HG02885 (cell line): ENCODE measurements around the gene FLT1.
A peak's percentile ranks its signal among the peaks of the same experiment; 100 is the strongest.

ENCODE experiments used
- ATAC-seq: cut with Tn5 transposase; IDR thresholded peaks from one replicate; pipeline ENCODE4 v1.9.1; 2021; ENCODE audit warnings: mild to moderate bottlenecking; ENCODE audit not compliant: unreplicated experiment, poor library complexity

Gene FLT1

GRCh38 chr13:28286263-28286662, 208.7 kb downstream of the FLT1 start:
- ATAC-seq, result peak; percentile 72

- ATAC-seq, result no peak
These were observed 211.3 kb downstream of the FLT1 start for GRCh38 chr13:28283600-28283999.

DNA sequence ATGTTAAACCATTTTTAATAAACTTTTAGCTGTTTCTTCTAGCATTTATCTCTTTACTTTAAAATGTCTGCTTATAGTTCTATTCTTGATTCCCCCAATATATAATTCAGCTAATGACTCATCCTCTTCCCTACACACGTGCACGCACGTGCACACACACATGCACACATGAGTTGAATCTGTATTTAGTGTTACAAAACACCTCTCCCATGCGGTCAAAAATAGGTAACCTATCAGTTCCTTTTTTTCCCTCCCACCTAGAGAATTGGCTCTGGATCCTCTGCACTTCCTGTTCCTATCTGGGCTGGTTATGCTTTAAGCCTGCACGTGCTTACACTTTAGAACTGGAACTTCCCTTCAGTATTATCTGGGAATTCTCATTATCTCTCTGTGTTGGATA, 212.5 kb downstream of the FLT1 start:
- ATAC-seq, result no peak

GRCh38 chr13:28273919-28274318, 221.0 kb downstream of the FLT1 start:
- no peak for ATAC-seq

- ATAC-seq, result no peak
These were observed 223.7 kb downstream of the FLT1 start for GRCh38 chr13:28271056-28271840.

DNA sequence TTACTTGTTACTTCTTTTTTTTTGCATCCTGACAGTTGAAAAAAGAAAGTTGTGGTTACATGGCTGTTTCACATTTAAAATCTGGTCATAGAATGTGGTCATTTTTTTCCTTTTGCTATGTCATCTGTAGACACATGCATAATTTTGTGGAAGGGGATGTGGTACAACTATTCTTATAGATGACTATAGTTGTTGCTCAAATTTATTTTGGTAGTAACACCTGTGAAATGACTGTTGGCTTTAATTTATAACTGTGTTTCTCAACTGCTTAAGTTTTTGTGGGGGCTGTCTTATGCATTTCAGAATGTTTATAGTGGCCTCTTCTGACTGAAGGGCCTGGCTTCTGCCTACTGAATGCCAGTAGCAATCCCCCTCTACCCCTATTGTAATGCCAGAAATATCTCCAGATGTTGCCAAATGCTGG, 226.1 kb downstream of the FLT1 start:
- peak; percentile 97 for ATAC-seq

DNA sequence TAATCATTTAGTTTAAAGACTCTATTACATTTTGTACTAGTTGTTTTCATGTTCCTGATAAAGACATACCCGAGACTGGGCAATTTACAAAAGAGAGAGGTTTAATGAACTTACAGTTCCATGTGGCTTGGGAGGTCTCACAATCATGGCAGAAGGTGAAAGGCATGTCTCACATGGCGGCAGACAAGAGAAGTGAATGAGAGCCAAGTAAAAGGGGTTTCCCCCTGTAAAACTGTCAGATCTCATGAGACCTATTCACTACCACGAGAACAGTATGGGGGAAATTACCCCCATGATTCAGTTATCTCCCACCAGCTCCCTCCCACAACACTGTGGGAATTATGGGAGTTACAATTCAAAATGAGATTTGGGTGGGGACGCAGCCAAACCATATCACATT, 227.4 kb downstream of the FLT1 start:
- ATAC-seq, result no peak

GRCh38 chr13:28258417-28258816, 236.5 kb downstream of the FLT1 start:
- no peak for ATAC-seq

DNA sequence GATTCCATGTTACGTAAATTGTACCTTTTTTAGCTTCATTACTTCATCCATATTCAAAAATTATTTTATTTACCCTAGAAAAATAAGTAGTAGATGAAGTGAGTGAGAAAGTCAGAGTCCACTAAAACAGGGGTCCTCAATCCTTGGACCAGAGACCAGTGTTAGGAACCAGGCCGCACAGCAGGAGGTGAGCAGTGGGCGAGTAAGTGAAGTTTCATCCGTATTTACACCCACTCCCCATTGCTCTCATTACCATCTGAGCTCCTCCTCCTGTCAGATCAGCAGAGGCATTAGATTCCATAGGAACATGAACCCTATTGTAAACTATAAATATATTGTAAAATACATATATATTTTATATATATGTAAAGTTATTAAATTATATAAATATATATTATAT, 237.6 kb downstream of the FLT1 start:
- no peak for ATAC-seq

DNA sequence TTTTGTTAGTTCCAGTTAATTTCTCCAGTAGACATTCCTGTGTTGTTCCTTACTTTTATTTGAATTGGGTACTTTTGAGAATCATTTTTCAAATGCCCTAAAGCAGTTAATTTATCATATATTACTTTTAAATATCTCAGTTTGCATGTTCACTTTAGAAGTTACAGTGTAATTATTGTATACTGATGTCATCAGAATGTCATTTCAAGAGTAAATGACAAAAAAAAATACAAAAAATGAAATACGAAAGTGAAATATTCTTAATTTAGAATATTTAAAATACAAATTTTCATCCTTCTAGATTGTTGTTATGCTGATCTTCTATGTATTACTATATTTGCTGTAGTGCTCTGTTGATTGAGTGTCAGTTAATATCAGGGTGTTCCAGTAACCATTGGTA, 242.4 kb downstream of the FLT1 start:
- no peak for ATAC-seq

- ATAC-seq, result no peak
These were observed 243.5 kb downstream of the FLT1 start for GRCh38 chr13:28251466-28251865.

DNA sequence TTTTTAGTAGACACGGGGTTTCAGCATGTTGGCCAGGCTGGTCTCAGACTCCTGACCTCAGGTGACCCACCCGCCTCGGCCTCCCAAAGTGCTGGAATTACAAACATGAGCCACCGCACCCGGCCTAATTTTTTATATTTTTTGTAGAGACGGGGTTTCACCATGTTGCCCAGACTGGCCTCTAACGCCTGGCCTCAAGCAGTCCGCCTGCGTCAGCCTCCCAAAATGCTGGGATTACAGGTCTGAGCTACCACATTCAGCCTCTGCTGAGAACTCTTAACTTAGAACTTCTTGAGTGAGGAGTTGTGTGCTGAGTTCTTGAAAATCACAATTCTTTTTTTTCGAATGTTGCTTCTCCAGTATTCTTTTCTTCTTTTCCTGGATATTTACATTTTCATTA, 244.4 kb downstream of the FLT1 start:
- no peak for ATAC-seq
